H1 (cell line): ENCODE data around the gene TMED5. TPM values are rescaled to one million over a fixed set of nuclear protein-coding genes. Genes with fewer than 3 reads are reported as not detected.

Experiments used
- CTCF ChIA-PET: fragments of 300-600 bp; sonication (Branson Sonifier 250); formaldehyde crosslinking; loops from one replicate; lab custom pipeline; 2021; ENCODE audit not compliant: partially characterized antibody; lab: Charles Lee
- POLR2A ChIA-PET: fragments of 300-600 bp; sonication (Branson Sonifier 250); formaldehyde crosslinking; loops from one replicate; lab custom pipeline; 2021; ENCODE audit warnings: inconsistent platforms; ENCODE audit not compliant: partially characterized antibody; lab: Charles Lee
- DNase-seq, 2 experiments: peaks; one replicate each; pipeline versions ENCODE4 v3.0.0 to v3.0.0-alpha.2; 2010 to 2022; ENCODE audit warnings: low spot score in 2 of 2, low read depth in 1 of 2, mixed read lengths in 1 of 2
- FAIRE-seq: peaks from 2 replicates; lab custom pipeline; 2011; peaks lifted over from hg19 to GRCh38; lab: Jason Lieb, UNC
- H2AFZ ChIP-seq: 2 replicates; pipeline ENCODE4 v1.8.1; 2012; ENCODE audit warnings: low read length, inconsistent platforms
- H2AK5ac ChIP-seq: 2 replicates; pipeline ENCODE4 v1.6.1; 2013; ENCODE audit warnings: low read depth, low read length
- H2BK120ac ChIP-seq: replicated peaks from 2 replicates; pipeline ENCODE3; 2013; ENCODE audit warnings: low read depth, low read length, inconsistent platforms
- H2BK12ac ChIP-seq: 2 replicates; pipeline ENCODE4 v1.6.1; 2013; ENCODE audit warnings: low read depth, low read length
- H2BK15ac ChIP-seq: 2 replicates; pipeline ENCODE4 v1.6.1; 2013; ENCODE audit warnings: low read length
- H2BK20ac ChIP-seq: 2 replicates; pipeline ENCODE4 v1.6.1; 2013; ENCODE audit warnings: low read length
- H2BK5ac ChIP-seq: 2 replicates; pipeline ENCODE4 v1.6.1; 2013; ENCODE audit warnings: low read depth, low read length
- H3K14ac ChIP-seq: 2 replicates; pipeline ENCODE4 v1.6.1; 2013; ENCODE audit warnings: inconsistent platforms; ENCODE audit not compliant: insufficient read length
- H3K18ac ChIP-seq: 2 replicates; pipeline ENCODE4 v1.6.1; 2013; ENCODE audit warnings: low read length; ENCODE audit errors: extremely low read depth
- H3K23ac ChIP-seq: 2 replicates; pipeline ENCODE4 v1.6.1; 2013; ENCODE audit warnings: inconsistent platforms; ENCODE audit not compliant: insufficient read length
- H3K23me2 ChIP-seq: 2 replicates; pipeline ENCODE4 v1.6.1; 2013; ENCODE audit warnings: low read depth, low read length
- H3K27ac ChIP-seq: 2 replicates; pipeline ENCODE4 v1.6.1; 2011; ENCODE audit warnings: low read depth, low read length, inconsistent platforms
- H3K27me3 ChIP-seq, 4 experiments: replicated peaks in 1 of 4; 1 replicate in 1 of 4; 2 replicates in 3 of 4; pipeline versions ENCODE4 v1.6.1 to v1.8.1; 2011 to 2013; ENCODE audit warnings: low read length in 3 of 4, mild to moderate bottlenecking in 3 of 4, inconsistent platforms in 2 of 4, mixed read lengths in 2 of 4, moderate library complexity in 1 of 4; ENCODE audit not compliant: control insufficient read depth in 3 of 4, insufficient read depth in 3 of 4; ENCODE audit errors: extremely low read depth in 1 of 4
- H3K36me3 ChIP-seq, 4 experiments: 2 replicates each; pipeline versions ENCODE4 v1.6.1 to v1.8.1; 2011 to 2013; ENCODE audit warnings: mild to moderate bottlenecking in 4 of 4, low read length in 3 of 4, moderate library complexity in 2 of 4, control low read depth in 1 of 4, inconsistent platforms in 1 of 4; ENCODE audit not compliant: insufficient read depth in 4 of 4, control insufficient read depth in 2 of 4
- H3K4ac ChIP-seq: replicated peaks from 2 replicates; pipeline ENCODE3; 2013; ENCODE audit warnings: low read length, low read depth, mixed read lengths, inconsistent platforms; ENCODE audit not compliant: insufficient read length
- H3K4me1 ChIP-seq, 4 experiments: replicated peaks in 1 of 4; 1 replicate in 1 of 4; 2 replicates in 3 of 4; pipeline versions ENCODE4 v1.6.1 to v1.8.1; 2011 to 2013; ENCODE audit warnings: low read length in 3 of 4, inconsistent platforms in 2 of 4, mixed read lengths in 1 of 4; ENCODE audit not compliant: insufficient read depth in 4 of 4, control insufficient read depth in 3 of 4
- H3K4me2 ChIP-seq, 2 experiments: 2 replicates each; pipeline versions ENCODE4 v1.6.1 to v1.8.1; 2011 to 2013; ENCODE audit warnings: low read depth in 2 of 2, low read length in 2 of 2, control low read depth in 1 of 2, inconsistent platforms in 1 of 2, mild to moderate bottlenecking in 1 of 2; ENCODE audit not compliant: insufficient read depth in 1 of 2
- H3K4me3 ChIP-seq, 4 experiments: fragments of 200-600, 300-600 bp in 1 of 4; sonication (generic), shearing (Covaris generic), sonication (Bioruptor Twin) in 1 of 4; 2 replicates each; pipeline versions ENCODE4 v1.5.1 to v1.8.1; 2011 to 2016; ENCODE audit warnings: low read length in 4 of 4, low read depth in 3 of 4, control low read depth in 2 of 4, inconsistent platforms in 2 of 4, mild to moderate bottlenecking in 2 of 4, mixed read lengths in 1 of 4, moderate library complexity in 1 of 4; ENCODE audit not compliant: insufficient read depth in 2 of 4; ENCODE audit errors: extremely low read depth in 1 of 4
- H3K56ac ChIP-seq: replicated peaks from 2 replicates; pipeline ENCODE3; 2013; ENCODE audit warnings: low read depth, mild to moderate bottlenecking, mixed read lengths, low read length, inconsistent platforms; ENCODE audit not compliant: insufficient read length
- H3K79me1 ChIP-seq: 2 replicates; pipeline ENCODE4 v1.6.1; 2013; ENCODE audit warnings: low read depth, low read length, control low read depth
- H3K79me2 ChIP-seq, 2 experiments: 2 replicates each; pipeline versions ENCODE4 v1.6.1 to v1.8.1; 2012 to 2013; ENCODE audit warnings: low read length in 2 of 2, mild to moderate bottlenecking in 2 of 2, inconsistent platforms in 1 of 2; ENCODE audit not compliant: insufficient read depth in 2 of 2, control insufficient read depth in 1 of 2
- H3K9ac ChIP-seq, 4 experiments: replicated peaks in 1 of 4; 1 replicate in 1 of 4; 2 replicates in 3 of 4; pipeline versions ENCODE4 v1.6.1 to v1.8.1; 2011 to 2013; ENCODE audit warnings: low read depth in 3 of 4, low read length in 3 of 4, control low read depth in 2 of 4, mild to moderate bottlenecking in 2 of 4, moderate library complexity in 2 of 4, inconsistent platforms in 1 of 4; ENCODE audit errors: extremely low read depth in 1 of 4
- H3K9me3 ChIP-seq, 2 experiments: 2 replicates each; pipeline versions ENCODE4 v1.6.1 to v1.8.1; 2012 to 2013; ENCODE audit warnings: mild to moderate bottlenecking in 2 of 2, moderate library complexity in 2 of 2, control low read depth in 1 of 2, inconsistent platforms in 1 of 2, low read depth in 1 of 2, low read length in 1 of 2, mixed read lengths in 1 of 2; ENCODE audit not compliant: insufficient read depth in 2 of 2
- H4K20me1 ChIP-seq, 2 experiments: replicated peaks in 1 of 2; 2 replicates each; pipeline versions ENCODE3 to v1.8.1; 2011 to 2013; ENCODE audit warnings: inconsistent platforms in 2 of 2, low read length in 2 of 2, mild to moderate bottlenecking in 1 of 2; ENCODE audit not compliant: insufficient read depth in 2 of 2, control insufficient read depth in 1 of 2
- H4K5ac ChIP-seq: 2 replicates; pipeline ENCODE4 v1.6.1; 2013; ENCODE audit warnings: low read length, low read depth, mixed read lengths, inconsistent platforms; ENCODE audit not compliant: insufficient read length
- H4K8ac ChIP-seq: 2 replicates; pipeline ENCODE4 v1.8.0; 2013; ENCODE audit warnings: mild to moderate bottlenecking, moderate library complexity, low read length, inconsistent platforms; ENCODE audit not compliant: insufficient read depth; ENCODE audit errors: extremely low read depth
- H4K91ac ChIP-seq: replicated peaks from 2 replicates; pipeline ENCODE3; 2013; ENCODE audit warnings: low read length, mixed read lengths, inconsistent platforms; ENCODE audit not compliant: insufficient read length
- ASH2L ChIP-seq: fragments of 200-600, 300-600 bp; sonication (generic); IDR thresholded peaks from one replicate; pipeline ENCODE4 v1.7.1; 2017; ENCODE audit warnings: low read length
- BRCA1 ChIP-seq: IDR thresholded peaks from 2 replicates; pipeline ENCODE4 v1.6.1; 2012; ENCODE audit warnings: low read depth, low read length, improper control_type of control experiment
- CTBP2 ChIP-seq: IDR thresholded peaks from 2 replicates; pipeline ENCODE4 v1.7.0; 2011; ENCODE audit warnings: borderline replicate concordance, mild to moderate bottlenecking, moderate library complexity, mixed read lengths, low read length; ENCODE audit not compliant: insufficient read depth, insufficient read length
- GABPA ChIP-seq: IDR thresholded peaks from 2 replicates; pipeline ENCODE4 v1.6.1; 2011; ENCODE audit warnings: mild to moderate bottlenecking, low read length, moderate library complexity, borderline replicate concordance; ENCODE audit not compliant: insufficient read depth
- MAFK ChIP-seq: IDR thresholded peaks from 2 replicates; pipeline ENCODE4 v1.6.1; 2012; ENCODE audit warnings: low read depth, mild to moderate bottlenecking, improper control_type of control experiment, low read length
- RBBP5 ChIP-seq: IDR thresholded peaks from 2 replicates; pipeline ENCODE4 v1.7.1; 2012; ENCODE audit warnings: low read depth, mild to moderate bottlenecking, inconsistent platforms, low read length, moderate library complexity, borderline replicate concordance
- SP2 ChIP-seq: IDR thresholded peaks from 2 replicates; pipeline ENCODE4 v1.6.1; 2012; ENCODE audit warnings: mild to moderate bottlenecking, low read length, inconsistent platforms
- WGBS, 2 experiments: shearing (Covaris generic) in 1 of 2; methylation state at CpG; one replicate each; pipeline versions ENCODE4 v1.1.6 to v1.1.7; 2013 to 2015; ENCODE audit warnings: low lambda C conversion rate in 2 of 2, mixed read lengths in 2 of 2, inconsistent platforms in 1 of 2, low coverage in 1 of 2, missing lambda C conversion rate in 1 of 2; ENCODE audit not compliant: insufficient replicate concordance in 2 of 2, insufficient coverage in 1 of 2, insufficient read length in 1 of 2; ENCODE audit errors: extremely low coverage in 1 of 2, missing lambda C conversion rate in 1 of 2; 5-methylcytosine and 5-hydroxymethylcytosine counted together
- polyA plus RNA-seq, 7 experiments: library from polyadenylated mRNA; depleted of rRNA in 3 of 7; stranded (reverse) in 5 of 7; unstranded in 2 of 7; fragments of >200 nt in 5 of 7; fragments of 200-250 nt in 2 of 7; gene quantifications; 1 replicate in 5 of 7; 2 replicates in 1 of 7; 4 replicates in 1 of 7; pipeline versions ENCODE4 v1.2.1 to v1.2.3, GENCODE V29; 2011 to 2013; ENCODE audit warnings: missing spikeins in 2 of 7, mixed read lengths in 2 of 7
- total RNA-seq: library from RNA; stranded (reverse); fragmentation: NEBNext Ultra II Directional; extraction: Animal tissue kit (Norgen Biotek cat#: 25700); gene quantifications from 2 replicates; pipeline ENCODE4 v1.2.1, GENCODE V29; 2021

The TMED5 gene
- total and polyA plus RNA-seq, 2 of the 8 experiments (the other 6 are each of a cell fraction or from before 2014, with no cell fraction given): 14.8 to 32.8 TPM

DNA sequence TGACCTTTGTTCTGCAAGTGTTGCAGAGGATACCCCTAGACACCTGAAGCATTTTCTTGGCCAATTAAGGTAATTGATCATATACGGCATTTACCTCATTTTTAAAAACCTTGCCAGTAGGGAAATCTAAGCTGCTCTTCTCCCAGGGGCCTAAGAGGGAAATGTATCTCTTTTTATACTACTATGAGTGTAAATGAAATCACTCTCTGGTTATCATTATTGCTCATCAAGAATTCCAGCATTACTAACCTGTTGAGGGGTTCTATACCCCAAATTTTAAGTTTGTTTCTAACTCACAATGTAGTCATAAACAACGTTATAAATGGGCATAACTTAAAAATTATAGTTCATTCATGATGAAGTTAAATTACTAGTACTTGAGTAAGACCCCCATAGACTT, 27.4 kb downstream of the TMED5 start:
- Histone ChIP-seq H4K8ac (no peak overlapping the region), H3K4me3 (no peak overlapping the region), H2AK5ac (no peak overlapping the region), H2BK15ac (no peak overlapping the region), H2BK5ac (no peak overlapping the region), H3K56ac (no peak overlapping the region), H3K9ac (no peak overlapping the region), H4K91ac (no peak overlapping the region), H2BK12ac (no peak overlapping the region), H3K23me2 (no peaks in the 10 kb centered on the region), H2AFZ (no peak overlapping the region), H2BK120ac (no peak overlapping the region), H2BK20ac (no peak overlapping the region), H3K4ac (no peak overlapping the region), H3K79me2 (no peaks in the 10 kb centered on the region; a peak in 1 of 4 replicates), H3K4me2 (no peak overlapping the region), H3K23ac (no peak overlapping the region), H4K20me1 (no peaks in the 10 kb centered on the region), H3K9me3 (no peaks in the 10 kb centered on the region), H3K4me1 (no peaks in the 10 kb centered on the region; a peak in 1 of 7 replicates), H3K27ac (no peak overlapping the region), H3K18ac (no peak overlapping the region), H3K79me1 (no peaks in the 10 kb centered on the region), H3K27me3 (no peaks in the 10 kb centered on the region), H4K5ac (no peak overlapping the region), H3K36me3 (peaks cover 0 to 30% (median under 1%) of the 10 kb centered on the region in 4 experiments; a peak in 5 of 8 replicates), H3K14ac (no peak overlapping the region)
- 88% methylated on average over 2 of the region's 2 CpGs; no CpG with 5 or more reads in 1 of the 2 experiments for WGBS, 2 experiments
- FAIRE-seq: no peak
- ChIA-PET CTCF (no interaction called here), POLR2A (no interaction called here)
- no peak for DNase-seq
- TF ChIP-seq CTBP2 (no peak), BRCA1 (no peak), ASH2L (no peak), SP2 (no peak), RBBP5 (no peak), MAFK (no peak), GABPA (no peak)
